IPS-18c (cell line): Measurements from ENCODE around the gene HTT.

ENCODE experiments used
- H3K4me3 ChIP-seq: 2 replicates; pipeline ENCODE4 v1.7.0; 2013; ENCODE audit warnings: low read depth, mild to moderate bottlenecking, low read length, moderate library complexity; ENCODE audit not compliant: insufficient read depth
- H3K9me3 ChIP-seq: one replicate; pipeline ENCODE4 v1.6.1; 2013; ENCODE audit warnings: mild to moderate bottlenecking, low read length, moderate library complexity; ENCODE audit not compliant: control insufficient read depth, insufficient read depth

HTT gene

DNA sequence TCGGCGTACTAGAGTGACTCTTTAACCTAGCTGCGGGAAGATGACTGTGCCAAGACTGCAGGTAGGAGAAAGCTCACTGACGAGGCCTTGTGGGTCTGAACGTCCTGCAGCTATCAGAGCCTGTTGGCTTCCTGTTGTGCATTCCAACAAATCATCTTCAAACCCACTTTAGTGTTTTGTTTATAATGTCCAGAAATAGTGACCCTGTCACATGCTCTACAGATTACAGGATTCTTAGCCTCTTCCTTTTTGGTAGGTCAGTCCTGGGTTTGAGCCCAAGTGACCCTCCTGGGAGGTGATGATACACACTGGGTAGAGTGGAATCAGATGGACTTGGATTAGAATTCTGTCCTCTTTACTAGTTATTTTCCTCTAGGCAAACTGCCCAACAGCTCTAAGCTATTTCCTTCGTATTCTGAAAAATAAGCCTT is 33.2 kb downstream of the HTT start:
- H3K4me3 ChIP-seq = no peak overlapping the region
- no peaks in the 10 kb centered on the region for H3K9me3 ChIP-seq

DNA sequence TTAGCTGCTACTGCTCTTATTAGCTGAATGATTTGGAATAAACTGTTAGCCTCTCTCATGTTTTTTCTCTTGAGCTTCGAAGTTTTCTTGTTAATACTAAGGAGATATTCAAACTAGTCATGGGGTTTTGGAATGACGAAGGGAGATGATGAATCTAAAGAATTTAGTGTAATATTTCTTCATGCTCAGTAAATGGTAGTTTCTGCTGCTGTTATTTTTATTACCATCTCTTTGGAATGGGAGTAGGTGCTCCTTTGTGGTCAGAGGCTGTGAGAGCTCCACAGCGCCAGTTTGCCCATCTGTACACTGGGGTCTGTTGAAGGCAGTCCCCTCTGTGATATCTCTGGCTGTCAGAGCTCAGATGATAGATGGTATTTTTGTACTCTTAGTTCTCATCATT is 33.7 kb downstream of the HTT start:
- H3K9me3 ChIP-seq = no peaks in the 10 kb centered on the region
- no peak overlapping the region for H3K4me3 ChIP-seq

DNA sequence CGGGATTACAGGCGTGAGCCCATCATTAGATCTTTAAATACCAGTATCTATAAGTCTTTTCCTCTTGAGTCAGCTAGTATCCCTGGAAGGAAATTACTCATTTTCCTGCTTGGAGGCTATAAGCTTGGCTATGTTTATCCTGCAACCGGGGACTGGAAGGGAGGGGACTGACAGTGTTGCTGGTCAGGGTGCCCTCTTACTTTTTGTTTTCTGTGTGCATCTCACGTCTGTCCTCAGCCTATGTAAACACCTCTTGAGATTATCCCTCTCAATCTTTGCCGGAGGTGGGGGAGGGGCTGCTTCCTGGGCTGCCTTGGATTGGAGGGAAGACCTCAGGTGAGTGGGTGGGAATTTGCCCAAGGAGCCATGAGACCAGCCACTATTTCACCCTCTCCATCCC is 37.0 kb downstream of the HTT start:
- H3K9me3 ChIP-seq = no peaks in the 10 kb centered on the region
- H3K4me3 ChIP-seq = no peak overlapping the region

- H3K9me3 ChIP-seq = no peaks in the 10 kb centered on the region
- no peak overlapping the region for H3K4me3 ChIP-seq
Observed at GRCh38 chr4:3112201-3112600, 37.7 kb downstream of the HTT start.

DNA sequence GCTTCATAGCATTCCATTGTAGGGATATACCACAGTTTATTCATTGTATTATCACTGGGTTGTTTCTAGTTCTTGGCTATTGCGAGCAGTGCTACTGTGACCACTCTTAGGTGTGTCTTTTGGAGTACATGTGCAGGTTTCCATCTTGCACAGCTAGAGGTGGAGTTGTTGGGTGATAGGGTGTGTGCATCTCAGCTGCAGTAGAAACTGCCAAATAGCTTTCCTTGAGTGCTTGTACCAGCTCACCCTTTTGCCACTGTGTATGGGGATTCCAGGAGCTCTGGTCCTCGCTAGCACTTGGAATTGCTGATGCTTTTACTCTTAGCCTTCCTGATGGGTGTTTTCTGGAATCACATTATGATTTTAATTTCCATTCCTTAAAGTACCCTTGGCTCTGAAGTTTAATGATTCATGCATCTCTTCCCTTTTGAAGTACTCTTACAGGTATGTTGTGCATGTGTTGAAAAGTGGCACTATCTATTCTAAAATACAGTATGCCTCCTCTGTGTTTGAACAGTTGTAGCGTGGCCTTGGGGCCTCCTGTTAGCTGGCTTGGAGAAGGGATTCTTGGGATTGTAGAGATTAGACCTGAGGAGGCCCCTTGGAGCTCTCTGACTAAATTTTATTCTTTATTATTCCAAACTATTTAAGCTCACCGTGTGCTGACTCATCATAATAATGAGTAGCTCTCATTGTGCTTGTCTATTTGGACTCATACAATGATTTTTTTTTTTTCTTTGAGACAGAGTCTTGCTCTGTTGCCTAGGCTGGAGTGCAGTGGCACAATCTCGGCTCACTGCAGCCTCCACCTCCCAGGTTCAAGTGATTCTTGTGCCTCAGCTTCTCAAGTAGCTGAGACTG is 38.4 kb downstream of the HTT start:
- Histone ChIP-seq H3K9me3 (no peaks in the 10 kb centered on the region), H3K4me3 (no peak overlapping the region)

GRCh38 chr4:3114377-3114776 is 39.9 kb downstream of the HTT start:
- no peak overlapping the region for H3K4me3 ChIP-seq
- no peaks in the 10 kb centered on the region for H3K9me3 ChIP-seq

DNA sequence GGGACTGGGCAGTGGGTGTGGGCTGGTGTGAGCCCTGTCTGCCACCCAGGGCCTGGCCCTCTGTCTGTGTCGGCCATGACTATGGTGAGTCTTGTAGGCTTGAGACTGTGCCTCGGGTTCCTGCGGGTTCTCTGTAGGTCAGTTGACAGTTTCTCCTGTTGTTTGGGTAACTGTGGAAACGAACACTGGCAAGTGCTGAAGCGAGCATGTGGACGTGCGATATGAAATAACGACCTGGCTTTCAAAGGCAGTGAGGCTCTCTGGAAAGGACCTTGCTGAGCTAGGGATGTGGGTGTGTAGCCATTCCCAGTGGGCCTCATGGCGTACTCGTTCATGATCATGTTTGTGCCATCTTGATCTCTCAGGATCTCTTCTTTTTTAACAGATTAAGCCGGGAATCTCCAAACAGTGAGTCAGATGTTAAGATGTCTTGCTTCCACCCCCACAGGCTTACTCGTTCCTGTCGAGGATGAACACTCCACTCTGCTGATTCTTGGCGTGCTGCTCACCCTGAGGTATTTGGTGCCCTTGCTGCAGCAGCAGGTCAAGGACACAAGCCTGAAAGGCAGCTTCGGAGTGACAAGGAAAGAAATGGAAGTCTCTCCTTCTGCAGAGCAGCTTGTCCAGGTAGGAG is 41.3 kb downstream of the HTT start:
- Histone ChIP-seq H3K9me3 (no peaks in the 10 kb centered on the region), H3K4me3 (no peak overlapping the region)

- Histone ChIP-seq H3K4me3 (no peak overlapping the region), H3K9me3 (no peaks in the 10 kb centered on the region)
Observed at GRCh38 chr4:3116955-3117354, 42.5 kb downstream of the HTT start.

DNA sequence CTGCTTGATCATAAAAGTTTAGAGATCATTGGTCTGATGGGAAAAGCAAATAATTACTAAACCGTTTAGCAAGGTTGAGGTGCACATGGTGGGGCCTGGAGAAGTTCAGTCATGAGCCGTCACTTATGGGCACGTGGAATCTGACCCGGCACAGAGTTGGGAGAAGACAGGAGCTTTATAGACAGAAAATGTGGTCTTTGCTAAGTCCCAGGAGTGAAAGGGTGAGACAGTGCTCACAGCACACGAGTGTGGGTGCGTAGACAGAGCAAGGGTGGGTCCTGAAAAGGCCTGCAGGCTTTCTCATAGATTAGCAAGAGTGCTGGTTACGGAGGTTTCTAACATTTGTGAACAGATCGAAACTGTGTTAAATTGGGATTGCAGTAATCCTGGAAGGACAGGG is 43.8 kb downstream of the HTT start:
- H3K9me3 ChIP-seq = no peaks in the 10 kb centered on the region
- H3K4me3 ChIP-seq = no peak overlapping the region

- Histone ChIP-seq H3K4me3 (no peak overlapping the region), H3K9me3 (no peaks in the 10 kb centered on the region)
Observed at GRCh38 chr4:3119464-3119863, 45.0 kb downstream of the HTT start.

DNA sequence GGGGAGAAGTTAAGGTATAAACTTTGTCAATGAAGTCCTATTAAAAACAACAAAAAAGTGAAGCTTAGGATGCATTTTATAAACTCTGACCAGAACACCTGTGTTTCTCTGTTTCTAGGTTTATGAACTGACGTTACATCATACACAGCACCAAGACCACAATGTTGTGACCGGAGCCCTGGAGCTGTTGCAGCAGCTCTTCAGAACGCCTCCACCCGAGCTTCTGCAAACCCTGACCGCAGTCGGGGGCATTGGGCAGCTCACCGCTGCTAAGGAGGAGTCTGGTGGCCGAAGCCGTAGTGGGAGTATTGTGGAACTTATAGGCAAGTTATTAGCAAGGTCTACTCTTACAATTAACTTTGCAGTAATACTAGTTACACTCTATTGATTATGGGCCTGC is 46.6 kb downstream of the HTT start:
- H3K4me3 ChIP-seq = no peak overlapping the region

DNA sequence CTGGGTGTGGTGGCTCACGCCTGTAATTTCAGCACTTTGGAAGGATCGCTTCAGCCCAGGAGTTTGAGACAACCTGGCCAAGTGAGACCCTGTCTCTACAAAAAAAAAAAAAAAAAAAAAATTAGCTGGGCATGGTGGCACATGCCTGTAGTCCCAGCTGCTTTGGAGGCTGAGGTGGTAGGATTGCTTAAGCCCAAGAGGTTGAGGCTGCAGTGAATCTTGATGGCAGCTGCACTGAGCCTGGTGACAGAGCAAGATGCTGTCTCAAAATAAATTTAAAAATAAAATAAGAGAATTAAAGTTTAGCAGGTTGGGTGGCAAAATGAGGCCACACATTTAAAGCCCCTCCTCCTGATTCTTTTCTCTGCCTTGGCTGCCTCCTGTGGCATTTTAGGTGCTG is 47.1 kb downstream of the HTT start:
- Histone ChIP-seq H3K9me3 (no peaks in the 10 kb centered on the region), H3K4me3 (no peak overlapping the region)

More for the DNA sequence above, 46.6 kb downstream of the HTT start:
- no peaks in the 10 kb centered on the region for H3K9me3 ChIP-seq

- no peak overlapping the region for H3K4me3 ChIP-seq
Observed at GRCh38 chr4:3122081-3122563, 47.6 kb downstream of the HTT start.

DNA sequence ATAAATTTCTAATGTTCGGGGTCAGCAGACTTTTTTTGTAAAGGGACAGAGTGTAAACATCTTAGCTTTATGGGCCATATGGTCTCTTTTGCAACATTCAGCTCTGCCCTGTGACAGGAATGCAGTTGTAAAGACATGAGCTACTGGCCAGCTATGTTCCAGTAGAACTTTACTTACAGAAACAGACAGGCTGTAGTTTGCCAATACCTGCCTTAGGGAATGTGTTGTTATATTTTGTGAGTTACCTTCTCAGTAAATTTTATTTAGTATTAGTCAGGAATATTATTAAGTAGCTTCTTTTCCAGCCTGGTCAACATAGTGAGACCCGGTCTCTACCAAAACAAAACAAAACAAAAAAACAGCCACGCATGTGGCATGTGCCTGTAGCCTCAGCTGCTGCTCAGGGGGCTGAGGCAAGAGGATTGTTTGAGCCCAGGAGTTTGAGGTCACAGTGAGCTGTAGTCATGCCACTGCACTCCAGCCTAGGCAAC is 48.7 kb downstream of the HTT start:
- H3K4me3 ChIP-seq = no peak overlapping the region
- no peaks in the 10 kb centered on the region for H3K9me3 ChIP-seq

More at GRCh38 chr4:3122081-3122563, 47.6 kb downstream of the HTT start:
- H3K9me3 ChIP-seq = no peaks in the 10 kb centered on the region

DNA sequence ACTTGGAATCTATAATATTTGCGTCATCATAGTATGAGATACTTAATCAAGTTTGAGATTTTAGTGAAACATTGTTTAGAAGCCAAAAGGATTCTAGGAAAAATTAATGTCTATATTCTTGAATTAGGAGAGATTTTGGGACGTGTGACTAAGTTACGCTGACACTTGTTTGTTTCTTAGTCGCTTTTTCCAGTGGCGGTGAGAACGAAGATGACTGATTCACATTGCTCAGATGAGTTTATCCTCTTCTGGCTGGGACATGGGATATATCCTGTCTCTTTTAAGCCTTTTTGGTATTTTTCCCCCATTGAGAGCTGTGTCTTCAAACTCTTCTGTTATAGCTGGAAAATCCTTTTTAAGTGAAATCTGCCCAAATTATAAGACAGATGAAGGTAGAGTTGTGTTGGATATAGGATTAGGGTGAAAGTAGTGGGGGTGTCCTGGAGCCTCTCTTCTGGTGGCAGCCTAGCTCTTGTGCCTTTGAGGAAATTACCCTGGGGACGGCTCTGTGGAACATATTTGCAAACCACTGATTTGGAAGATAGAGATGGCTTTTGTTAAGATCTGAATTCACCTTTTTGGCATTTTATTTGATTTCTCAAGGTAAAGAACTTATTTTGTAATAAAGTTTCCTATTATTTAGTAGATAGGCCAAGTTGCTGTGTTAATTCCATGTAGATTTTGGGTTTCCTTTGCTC is 49.7 kb downstream of the HTT start:
- no peak overlapping the region for H3K4me3 ChIP-seq

GRCh38 chr4:3127112-3127511 is 52.6 kb downstream of the HTT start:
- no peak overlapping the region for H3K4me3 ChIP-seq

More for the DNA sequence above, 49.7 kb downstream of the HTT start:
- no peaks in the 10 kb centered on the region for H3K9me3 ChIP-seq

DNA sequence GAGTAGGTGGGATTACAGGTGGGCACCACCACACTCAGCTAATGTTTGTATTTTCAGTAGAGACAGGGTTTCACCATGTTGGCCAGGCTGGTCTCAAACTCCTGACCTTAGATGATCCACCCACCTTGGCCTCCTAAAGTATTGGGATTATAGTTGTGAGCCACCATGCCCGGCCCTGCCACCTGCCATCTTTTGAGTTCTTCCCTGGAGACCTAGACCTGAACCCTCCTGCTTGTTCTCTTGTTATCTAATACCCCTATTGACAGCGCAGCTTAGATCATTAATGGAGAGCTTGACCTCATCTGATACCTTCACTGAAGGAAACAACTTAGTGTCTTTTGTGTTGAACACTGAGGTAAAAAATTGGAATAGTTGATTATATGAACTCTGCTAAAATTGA is 53.6 kb downstream of the HTT start:
- H3K9me3 ChIP-seq = no peaks in the 10 kb centered on the region
- no peak overlapping the region for H3K4me3 ChIP-seq

More at GRCh38 chr4:3127112-3127511, 52.6 kb downstream of the HTT start:
- no peaks in the 10 kb centered on the region for H3K9me3 ChIP-seq

DNA sequence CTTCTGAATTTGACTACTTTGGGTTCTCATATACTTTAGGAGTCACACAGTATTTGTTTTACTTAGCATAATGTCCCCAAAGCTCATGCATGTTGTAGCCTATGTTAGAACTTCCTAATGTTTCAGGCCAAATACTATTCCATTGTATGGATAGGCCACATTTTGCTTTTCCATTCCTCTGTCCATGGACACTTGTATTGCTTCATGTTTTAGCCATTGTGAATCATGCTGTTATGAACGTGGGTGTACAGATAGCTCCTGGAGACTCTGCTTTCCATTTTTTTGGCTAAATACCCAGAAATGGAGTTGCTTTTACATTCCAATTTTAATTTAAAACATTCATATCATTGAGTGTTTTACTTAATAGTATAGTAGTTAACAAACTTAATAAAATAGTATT is 54.5 kb downstream of the HTT start:
- Histone ChIP-seq H3K9me3 (no peaks in the 10 kb centered on the region), H3K4me3 (no peak overlapping the region)
